ENCODE results near the gene GLRX5.
A peak's percentile ranks its signal among the peaks of the same experiment; 100 is the strongest.

GLRX5 gene

DNA sequence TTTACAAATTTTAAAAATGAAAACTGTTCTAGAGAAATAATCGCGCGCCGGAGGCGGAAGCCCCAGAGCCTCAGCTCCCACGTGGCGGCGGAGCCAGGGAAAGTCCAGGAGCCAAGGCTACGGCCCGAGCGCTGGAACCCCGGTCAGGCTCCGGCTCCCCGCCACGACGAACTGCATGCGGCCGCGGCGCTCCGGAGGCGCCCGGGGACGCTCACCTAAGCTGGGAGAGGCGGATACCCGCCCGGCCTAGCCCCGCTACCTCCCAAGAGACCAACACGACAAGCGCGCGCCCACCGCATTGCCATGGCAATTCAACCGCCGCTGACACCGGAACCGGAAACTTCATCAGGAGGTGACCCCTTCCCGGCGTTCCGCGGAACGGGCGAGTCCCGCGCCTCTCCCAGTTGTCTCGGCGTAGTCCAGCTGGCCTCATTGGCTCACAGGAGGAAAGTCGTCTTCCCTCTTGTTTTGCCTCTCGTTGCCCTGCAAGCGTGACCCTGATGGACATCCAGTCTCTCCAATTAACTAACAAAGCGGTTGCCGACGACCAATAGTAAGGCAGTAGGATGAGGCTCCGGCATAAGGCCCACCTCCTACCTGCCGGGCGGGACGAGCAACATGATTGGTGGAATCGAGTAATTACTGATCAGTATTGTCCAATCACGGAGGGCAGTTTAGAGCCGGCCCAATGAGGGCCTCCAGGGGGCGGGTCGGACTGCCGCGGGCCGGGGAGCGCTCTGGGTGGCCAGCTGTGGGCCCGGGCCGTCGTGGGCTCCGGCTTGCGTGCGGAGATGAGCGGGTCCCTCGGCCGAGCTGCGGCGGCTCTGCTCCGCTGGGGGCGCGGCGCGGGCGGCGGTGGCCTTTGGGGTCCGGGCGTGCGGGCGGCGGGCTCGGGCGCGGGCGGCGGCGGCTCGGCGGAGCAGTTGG, at the start of gene GLRX5:
GLRX5 (plus strand) TSS at position 752 of the 927 bp plus-strand sequence; CDS start at position 792, 40 bp downstream.
- peak; percentile 100 for DNase-seq

DNA sequence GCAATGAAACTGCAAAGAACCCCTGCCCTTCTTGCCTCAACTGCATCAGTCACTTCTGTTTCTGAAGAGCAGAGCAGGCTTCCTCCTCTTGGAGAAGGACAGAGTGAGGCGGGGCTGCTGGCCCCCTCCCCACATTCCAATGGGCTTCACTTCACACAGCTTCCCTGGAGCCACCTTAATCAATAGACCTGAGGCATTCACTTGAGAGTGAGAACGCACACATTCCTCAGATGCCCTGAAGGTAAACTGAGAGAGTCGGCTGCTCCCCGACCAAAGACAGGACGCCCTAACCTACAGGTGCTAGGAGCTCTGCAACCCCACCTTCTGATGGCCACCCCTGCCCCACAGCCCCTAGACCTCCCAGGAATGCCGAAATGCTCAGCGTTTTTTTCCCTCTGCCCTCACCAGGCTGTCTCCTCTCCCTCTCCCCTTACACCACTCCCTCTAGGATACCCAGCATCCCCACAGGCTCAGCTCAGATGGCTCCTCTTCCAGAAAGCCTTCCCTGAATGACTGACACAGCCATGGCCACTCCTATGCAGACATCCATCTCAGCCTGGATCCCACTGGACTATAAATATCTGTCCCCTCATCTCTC, 49.5 kb upstream of the GLRX5 start:
- no peak for DNase-seq

DNA sequence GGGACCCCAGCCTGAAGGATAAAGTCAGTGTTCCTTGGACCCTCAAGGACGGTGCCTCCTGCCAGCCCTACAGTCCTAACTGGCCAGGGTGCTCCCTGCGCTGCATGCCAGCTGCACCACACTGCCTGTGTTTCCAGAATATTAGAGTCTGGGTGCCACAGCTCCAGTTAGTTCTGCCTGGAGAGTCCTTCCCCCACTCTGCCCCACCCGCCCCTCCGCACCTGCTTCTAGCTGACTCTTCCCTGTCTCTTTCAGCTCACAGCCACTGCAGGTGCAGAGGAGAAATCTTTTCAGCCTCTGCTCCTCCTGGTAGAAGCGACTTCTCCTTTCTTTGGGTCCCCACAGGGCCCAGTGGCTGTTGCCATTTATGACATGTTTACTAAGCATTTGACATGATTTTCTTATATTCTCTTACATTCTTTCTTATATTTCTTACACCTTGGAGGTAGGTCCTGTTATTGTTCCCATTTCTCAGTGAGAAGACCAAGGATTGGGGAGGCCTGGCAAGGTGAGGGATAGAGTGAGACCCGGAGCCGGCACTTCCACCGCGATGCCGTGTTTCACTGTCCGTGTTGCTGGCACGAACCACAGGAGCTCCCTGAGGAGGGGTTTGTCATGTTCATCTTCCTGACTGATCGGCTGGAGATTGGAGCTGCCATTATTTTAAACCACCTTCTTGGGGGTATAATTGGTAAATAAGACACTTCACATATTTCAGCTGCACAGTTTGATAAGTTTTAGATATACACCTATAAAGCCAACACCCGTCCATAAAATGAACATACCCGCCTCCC, 47.8 kb upstream of the GLRX5 start:
- DNase-seq: no peak

DNA sequence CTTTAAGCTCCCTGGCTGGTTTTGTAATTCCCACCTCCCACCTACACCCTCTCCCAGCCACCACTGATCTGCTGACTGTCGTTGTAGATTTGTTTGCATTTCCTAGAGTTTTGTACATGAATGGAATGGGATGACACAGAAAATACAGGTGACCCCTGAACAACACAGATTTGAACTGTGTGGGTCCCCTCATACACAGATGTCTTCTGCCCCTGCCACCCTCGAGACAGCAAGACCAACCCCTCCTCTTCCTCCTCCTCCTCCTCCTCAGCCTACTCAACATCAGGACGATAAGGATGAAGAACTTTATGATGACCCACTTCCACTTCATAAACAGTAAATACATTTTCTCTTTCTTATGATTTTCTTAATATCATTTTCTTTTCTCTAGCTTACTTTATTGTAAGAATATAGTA, 47.2 kb upstream of the GLRX5 start:
- no peak for DNase-seq

DNA sequence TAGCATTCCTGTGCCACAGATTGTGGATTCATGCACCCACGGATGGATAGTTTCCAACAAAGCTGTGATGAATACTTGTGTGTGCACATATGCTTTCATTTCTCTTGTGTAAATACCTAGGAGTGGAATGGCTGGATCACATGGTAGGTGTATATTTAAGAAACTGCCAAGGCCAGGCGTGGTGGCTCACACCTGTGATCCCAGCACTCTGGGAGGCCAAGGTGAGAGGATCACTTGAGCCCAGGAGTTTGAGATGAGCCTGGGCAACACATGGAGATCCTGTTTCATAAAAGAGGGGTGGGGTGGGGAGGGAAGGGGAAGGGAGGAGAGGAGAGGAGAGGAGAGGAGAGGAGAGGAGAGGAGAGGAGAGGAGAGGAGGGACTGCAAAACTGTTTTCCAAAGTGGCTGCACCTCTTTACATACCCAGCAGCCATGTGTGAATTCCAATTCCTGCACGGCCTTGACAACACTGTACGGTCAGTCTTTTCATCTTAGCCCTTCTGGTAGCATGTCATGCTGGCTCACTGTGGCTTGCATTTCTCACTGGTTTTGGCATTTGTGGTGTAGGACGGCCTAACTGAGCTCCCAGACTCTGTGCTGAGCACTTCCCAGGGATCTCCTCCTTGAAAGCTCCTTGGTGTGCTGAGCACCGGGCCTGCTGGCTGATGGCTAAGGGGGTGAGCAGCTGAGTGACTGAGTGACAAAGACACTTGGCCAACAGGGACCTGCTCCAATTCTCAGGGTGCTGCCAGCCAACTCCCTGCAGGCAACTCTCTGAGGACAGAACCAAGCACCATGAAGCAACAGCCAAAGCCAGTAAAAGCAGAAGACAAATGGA, 46.3 kb upstream of the GLRX5 start:
- DNase-seq: no peak

DNA sequence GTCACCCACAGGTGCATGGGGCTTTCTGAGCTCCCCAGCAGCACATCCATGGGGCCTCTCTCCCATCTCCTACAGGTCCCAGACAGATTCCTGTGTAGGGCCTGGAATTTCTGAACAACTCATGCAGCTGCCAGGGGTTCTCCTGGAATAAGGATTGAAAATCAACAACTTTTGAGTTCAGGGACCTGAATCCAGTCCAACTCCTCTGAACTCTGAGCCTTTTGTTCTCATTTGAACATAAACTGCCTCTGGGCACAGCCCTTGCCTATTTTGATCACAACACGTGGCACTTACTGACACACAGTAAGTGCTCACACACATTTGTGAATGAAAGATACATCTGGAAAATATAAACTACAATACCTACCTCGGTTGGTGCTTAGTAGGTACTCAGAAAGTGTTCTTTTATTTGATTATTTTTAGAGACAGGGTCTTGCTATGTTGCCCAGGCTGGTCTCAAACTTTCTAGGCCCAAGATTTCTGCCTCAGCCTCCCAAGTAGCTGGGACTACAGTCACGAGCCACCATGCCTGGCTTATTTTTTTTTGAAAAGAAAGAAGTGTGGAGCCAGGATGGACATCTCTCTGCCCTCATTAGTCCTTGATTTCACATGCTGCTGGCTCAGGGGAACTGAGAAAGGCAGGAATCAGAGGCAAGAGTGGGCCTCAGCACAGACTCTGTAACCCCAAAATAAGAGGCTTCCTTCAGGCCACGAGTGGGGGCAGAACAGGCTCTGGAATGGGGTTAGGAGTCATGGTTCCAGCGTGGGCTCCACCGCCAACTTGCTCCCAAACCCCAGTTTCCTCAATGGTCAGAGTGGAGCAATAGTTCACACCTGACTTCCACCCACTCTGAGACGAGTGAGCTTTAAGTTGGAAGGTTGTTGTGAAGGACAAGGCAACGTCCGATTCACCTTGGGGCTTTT, 45.4 kb upstream of the GLRX5 start:
- no peak for DNase-seq

DNA sequence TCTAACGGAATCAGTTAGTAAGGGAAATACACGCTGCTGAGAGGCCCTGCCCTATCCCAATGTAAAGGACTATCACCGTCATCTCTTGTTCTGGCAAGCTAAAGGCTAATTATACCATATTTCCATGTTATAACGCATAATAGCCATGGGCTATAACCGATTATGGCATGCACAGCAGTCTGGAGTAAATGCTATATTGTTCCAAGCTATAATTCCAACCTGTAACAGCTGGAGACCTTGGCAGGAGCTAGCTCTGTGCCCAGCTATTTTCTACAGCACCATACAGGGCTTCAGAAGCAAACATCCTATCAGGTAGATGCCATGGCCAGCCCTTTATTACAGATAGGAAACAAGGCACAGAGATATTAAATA, 44.7 kb upstream of the GLRX5 start:
- no peak for DNase-seq

DNA sequence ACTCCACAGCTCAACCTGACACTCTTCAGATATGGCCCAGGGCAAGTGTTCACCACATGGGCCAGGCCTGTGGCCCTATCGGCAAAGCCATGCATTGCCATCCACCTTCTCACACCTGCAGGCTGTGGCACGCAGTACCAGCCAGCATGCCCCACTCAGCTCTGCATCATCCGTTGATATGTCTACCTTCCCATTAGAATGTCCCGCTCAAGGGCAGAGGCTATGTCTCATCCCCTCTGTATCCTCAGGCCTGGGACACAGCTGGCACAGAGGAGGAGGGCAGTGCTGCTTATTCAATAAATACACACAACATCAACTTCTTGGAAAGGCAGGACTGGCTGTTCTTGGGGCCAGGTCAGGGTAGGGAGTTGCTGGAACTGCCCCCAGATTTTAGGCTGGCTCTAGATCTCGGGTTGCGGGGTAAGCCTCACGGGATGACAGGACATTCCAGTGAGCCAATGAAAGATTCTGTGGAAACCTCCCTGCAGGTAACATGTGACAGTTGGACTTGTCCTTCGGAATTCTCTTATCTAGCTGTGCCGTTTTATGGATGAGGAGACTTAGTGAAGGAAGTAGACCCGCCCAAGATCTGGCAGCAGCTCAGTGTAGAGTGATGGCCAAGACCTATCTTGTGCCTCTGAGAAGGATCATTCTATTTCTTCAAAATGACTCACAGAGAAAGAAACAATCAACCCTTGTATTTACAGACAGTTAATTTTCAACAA, 44.0 kb upstream of the GLRX5 start:
- no peak for DNase-seq

DNA sequence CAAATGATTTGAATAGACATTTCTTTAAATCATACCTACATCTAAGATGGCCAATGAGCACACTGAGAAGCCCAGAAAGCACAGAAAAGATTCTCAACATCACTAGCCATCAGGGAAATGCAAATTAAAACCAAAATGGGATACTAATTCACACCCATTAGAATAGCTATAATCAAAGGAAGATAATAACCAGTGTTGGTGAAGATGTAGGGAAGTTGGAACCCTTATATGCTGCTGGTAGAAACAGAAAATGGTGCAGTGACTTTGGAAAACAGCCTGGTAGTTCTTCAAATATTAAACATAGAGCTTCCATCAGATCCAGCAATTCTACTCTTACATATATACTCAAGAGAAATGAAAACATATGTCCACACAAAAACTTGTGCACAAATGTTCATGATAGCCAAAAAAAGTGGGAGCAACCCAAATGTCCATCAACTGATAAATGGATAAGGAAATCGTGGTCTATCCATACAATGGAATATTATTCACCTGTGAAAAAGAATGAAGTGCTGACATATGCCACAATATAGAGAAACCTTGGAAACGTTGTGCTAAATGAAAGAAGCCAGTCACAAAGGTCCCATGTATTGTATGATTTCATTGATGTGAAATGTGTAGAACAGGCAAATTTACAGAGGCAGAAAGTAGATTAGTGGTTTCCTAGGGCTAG, 42.8 kb upstream of the GLRX5 start:
- DNase-seq: no peak

DNA sequence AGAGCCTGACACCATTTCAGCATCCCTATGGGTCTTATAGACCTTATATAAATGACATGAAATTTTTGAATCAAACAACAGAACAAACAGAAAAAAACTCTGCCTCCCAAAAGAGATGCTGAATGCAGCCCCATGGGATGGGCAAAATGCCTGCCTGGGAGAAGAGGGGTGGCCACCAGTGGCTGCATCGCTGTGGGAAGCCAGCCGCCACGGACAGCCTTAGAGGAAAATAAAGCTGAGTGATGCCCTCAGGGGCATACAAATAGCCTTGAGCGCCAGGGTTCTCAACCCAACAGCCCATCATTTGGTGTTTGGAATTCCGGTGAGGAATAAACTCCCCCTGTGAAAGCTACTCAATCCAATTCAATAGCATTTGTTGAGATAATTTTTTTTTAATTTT, 41.3 kb upstream of the GLRX5 start:
- no peak for DNase-seq

DNA sequence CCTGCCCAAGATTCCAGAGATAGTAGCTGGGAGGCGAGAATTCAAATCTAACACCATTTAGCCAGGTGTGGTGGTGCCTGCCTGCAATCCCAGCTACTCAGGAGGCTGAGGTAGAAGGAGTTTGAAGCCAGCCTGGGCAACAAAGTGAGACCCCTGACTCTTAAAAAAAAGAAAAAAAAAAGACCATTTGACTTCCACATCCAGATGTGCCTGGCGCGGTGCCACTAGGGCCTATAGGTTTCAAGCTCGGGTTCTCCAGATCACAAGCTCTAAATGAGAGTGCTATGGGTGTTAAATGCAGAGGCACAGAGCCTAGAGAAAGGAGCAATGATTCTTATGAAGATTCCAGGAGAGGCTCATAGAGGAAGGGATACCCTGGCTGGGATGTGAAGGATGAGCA, 40.9 kb upstream of the GLRX5 start:
- DNase-seq: no peak

DNA sequence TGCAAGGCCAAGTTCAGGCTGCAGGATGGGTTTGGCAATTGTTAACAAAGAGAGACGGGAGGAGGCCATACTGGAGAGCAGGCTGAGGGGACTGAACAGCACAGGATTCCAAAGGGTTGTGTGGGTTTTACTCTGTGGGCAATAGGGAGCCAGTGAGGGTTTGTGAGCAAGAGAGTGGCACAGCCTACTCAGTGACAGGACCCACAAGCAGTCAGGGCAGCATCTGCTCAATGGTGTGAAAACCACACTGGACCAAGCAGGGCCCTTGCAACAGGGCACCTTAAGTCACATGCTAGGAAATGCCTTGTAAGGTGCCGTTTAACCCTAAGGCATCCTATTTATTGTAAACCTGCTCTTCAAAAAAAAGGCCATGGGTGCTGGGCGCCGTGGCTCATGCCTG, 40.4 kb upstream of the GLRX5 start:
- no peak for DNase-seq

DNA sequence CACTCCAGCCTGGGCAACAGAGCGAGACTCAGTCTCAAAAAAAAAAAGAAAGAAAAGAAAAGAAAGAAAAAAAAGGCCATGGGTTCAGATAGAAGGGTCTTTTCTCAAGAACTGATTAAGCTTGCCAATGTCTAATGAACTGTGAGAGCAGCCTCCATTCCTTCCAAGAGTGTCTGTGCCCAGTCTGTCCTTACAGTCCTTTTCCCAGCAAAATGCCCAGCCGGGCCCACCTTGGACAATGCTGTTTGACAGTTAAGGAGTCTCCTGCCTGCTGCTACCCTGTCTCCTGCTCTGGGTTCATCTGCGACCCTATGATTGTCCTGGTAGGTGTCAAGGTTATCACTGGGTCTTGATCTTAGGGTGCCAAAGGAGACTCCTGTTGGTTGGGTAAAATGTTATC, 39.8 kb upstream of the GLRX5 start:
- DNase-seq: no peak

DNA sequence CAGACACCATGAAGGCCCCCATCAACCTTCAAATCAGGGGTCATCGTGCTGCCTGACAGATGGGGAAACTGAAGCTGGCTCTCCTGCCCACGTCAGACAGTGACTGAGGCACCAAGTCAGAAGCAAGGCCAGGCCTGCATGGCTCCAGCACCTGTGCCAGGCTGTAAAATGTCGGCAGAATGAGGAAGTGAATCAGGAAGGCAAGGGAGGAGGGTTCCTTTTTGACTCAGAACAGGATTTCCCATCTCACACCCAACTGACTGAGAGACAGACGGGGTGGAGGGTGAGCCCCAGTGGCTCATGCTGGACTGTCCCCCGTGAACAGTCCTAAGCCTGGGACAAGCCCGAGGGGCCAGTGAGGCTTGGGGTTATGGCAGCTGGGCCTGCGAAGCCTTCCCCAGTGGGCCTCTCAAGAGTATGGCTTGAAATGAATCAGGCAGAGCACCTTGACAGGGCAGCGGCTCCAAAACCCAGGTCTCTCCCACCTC, 39.3 kb upstream of the GLRX5 start:
- no peak for DNase-seq

DNA sequence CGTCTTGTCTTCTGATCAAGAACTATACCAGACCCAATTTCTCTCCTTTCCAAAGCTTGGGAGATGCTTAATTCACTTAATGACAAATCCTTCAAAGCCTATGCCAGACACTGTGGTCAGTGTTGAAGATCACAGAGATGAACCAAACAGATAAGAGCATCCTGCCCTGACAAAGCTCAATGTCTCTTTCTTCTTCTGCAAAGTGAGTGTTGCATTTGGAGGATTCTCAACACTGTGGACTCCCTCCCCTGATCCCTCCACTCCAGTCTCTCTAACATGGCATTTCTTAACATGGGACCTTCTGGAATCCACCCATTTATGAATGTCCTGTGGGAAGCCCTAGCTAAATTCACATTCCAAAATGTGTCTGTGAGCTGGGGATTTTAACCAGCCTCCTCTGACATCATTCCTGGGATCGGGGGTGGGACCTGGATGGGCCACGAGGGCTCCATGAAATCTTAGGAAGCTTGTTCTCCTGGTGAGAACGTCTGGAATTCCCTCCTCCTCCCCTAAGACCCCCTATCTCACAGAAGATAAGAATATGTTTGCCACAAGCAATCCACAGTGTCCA, 38.7 kb upstream of the GLRX5 start:
- DNase-seq: no peak

DNA sequence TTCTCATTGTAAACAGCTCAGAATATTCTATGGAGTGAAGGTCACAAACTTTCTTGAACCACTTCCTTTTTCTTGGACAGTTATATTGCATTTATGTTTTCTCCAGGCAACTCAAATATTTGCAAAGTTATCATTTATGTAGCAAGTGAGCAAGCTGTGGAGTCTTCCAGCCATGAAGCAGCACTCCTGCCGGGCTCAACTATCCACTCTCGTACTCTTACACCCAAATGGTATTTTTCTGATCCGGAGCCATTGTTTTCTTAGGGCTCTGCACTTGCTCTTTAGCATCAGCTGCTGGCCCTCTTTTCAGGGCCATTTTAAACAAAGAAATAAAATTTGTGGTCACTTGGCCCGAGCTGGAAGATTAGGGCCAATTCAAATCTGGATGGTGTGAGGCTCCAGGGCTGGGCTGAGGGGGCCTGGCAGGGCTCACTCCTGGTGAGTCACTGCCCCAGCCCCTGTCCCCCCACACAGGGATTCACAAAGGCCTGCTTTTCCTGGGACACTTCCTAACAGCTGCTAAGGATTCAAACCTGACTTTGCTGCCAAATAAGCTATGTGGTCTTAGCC, 38.1 kb upstream of the GLRX5 start:
- DNase-seq: no peak

DNA sequence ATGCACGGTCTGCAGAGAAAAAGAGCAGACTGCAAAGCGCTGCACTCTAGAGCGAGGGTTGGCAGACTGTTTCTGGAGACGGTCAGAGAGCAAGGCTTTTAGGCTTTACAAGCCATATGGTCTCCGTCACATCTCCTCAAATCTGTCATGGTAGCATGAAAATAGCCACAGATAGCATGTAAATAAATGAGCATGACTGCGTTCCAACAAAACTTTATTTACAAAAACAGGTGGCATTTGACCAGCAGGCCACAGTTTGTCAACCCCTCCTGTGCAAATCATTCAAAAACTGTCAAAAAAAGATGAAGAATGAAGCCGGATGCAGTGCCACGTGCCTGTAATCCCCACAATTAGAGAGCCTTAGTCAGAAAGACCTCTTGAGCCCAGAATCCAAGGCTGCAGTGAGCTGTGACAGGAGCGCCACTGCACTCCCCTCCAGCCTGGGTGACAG, 37.3 kb upstream of the GLRX5 start:
- DNase-seq: no peak

DNA sequence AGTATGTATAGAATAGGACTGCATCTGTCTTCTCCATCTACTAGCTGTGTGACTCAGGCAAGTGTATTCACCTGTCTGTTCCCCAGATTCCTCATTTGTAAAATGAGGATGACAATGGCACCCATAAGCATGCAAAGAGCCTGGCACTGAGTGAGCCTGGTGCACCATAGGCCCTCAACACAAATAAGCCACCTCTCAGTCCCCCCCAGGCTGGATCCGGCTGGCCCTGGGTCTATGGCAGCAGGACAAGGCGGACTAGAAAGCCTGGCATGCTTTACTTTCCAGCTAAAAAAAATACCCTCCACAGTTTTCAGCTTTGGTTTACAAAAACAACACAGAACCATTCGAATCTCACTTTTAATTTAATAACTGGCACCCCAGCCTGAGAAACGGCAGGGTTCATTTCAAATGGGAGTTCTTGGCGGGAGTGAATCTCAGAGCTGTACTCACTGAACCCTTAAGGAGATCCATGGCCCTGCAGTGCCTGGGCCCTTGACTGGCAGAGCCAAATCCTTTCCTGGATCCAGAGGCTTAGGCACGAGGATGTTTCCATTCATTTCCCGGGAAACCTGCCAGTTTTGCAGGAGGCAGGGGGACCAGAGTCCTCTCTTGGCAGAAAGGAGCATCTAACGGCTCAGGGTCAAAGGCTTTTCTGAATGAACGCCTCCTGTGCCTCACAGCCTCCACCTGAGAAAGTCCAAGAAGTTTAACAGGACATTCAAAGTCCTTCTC, 36.1 kb upstream of the GLRX5 start:
- no peak for DNase-seq

DNA sequence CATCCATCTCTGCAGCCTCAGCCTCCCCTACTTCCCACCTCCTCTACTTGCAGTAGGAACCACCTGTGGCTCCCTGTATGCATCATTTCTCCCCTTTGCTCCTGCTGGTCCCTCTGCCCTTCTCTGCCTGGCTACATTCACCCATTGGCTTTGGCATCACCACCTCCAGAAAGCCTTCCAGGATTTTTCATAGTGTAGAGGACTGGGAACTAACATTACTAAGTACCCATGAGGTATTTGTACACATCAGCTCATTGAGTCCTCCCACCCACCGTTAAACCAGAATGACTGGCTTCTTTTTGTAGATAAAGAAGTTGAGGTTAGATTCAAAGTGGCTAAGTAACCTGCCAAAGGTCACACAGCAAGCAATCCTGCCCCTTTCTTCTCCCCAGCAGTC, 35.5 kb upstream of the GLRX5 start:
- DNase-seq: no peak

All from NCI-H774 (cell line).